H1 (cell line): ENCODE measurements around the gene REC8. TPM values are rescaled to one million over a fixed set of nuclear protein-coding genes. Genes with fewer than 3 reads are reported as not detected.

Experiments used
- CTCF ChIA-PET: fragments of 300-600 bp; sonication (Branson Sonifier 250); formaldehyde crosslinking; loops from one replicate; lab custom pipeline; 2021; ENCODE audit not compliant: partially characterized antibody; lab: Charles Lee
- POLR2A ChIA-PET: fragments of 300-600 bp; sonication (Branson Sonifier 250); formaldehyde crosslinking; loops from one replicate; lab custom pipeline; 2021; ENCODE audit warnings: inconsistent platforms; ENCODE audit not compliant: partially characterized antibody; lab: Charles Lee
- DNase-seq, 2 experiments: peaks; one replicate each; pipeline versions ENCODE4 v3.0.0 to v3.0.0-alpha.2; 2010 to 2022; ENCODE audit warnings: low spot score in 2 of 2, low read depth in 1 of 2, mixed read lengths in 1 of 2
- FAIRE-seq: peaks from 2 replicates; lab custom pipeline; 2011; peaks lifted over from hg19 to GRCh38; lab: Jason Lieb, UNC
- H2AFZ ChIP-seq: 2 replicates; pipeline ENCODE4 v1.8.1; 2012; ENCODE audit warnings: low read length, inconsistent platforms
- H2AK5ac ChIP-seq: 2 replicates; pipeline ENCODE4 v1.6.1; 2013; ENCODE audit warnings: low read depth, low read length
- H2BK120ac ChIP-seq: replicated peaks from 2 replicates; pipeline ENCODE3; 2013; ENCODE audit warnings: low read depth, low read length, inconsistent platforms
- H2BK12ac ChIP-seq: 2 replicates; pipeline ENCODE4 v1.6.1; 2013; ENCODE audit warnings: low read depth, low read length
- H2BK15ac ChIP-seq: 2 replicates; pipeline ENCODE4 v1.6.1; 2013; ENCODE audit warnings: low read length
- H2BK20ac ChIP-seq: 2 replicates; pipeline ENCODE4 v1.6.1; 2013; ENCODE audit warnings: low read length
- H2BK5ac ChIP-seq: 2 replicates; pipeline ENCODE4 v1.6.1; 2013; ENCODE audit warnings: low read depth, low read length
- H3K14ac ChIP-seq: 2 replicates; pipeline ENCODE4 v1.6.1; 2013; ENCODE audit warnings: inconsistent platforms; ENCODE audit not compliant: insufficient read length
- H3K18ac ChIP-seq: 2 replicates; pipeline ENCODE4 v1.6.1; 2013; ENCODE audit warnings: low read length; ENCODE audit errors: extremely low read depth
- H3K23ac ChIP-seq: 2 replicates; pipeline ENCODE4 v1.6.1; 2013; ENCODE audit warnings: inconsistent platforms; ENCODE audit not compliant: insufficient read length
- H3K23me2 ChIP-seq: 2 replicates; pipeline ENCODE4 v1.6.1; 2013; ENCODE audit warnings: low read depth, low read length
- H3K27ac ChIP-seq: 2 replicates; pipeline ENCODE4 v1.6.1; 2011; ENCODE audit warnings: low read depth, low read length, inconsistent platforms
- H3K27me3 ChIP-seq, 4 experiments: replicated peaks in 1 of 4; 1 replicate in 1 of 4; 2 replicates in 3 of 4; pipeline versions ENCODE4 v1.6.1 to v1.8.1; 2011 to 2013; ENCODE audit warnings: low read length in 3 of 4, mild to moderate bottlenecking in 3 of 4, inconsistent platforms in 2 of 4, mixed read lengths in 2 of 4, moderate library complexity in 1 of 4; ENCODE audit not compliant: control insufficient read depth in 3 of 4, insufficient read depth in 3 of 4; ENCODE audit errors: extremely low read depth in 1 of 4
- H3K36me3 ChIP-seq, 4 experiments: 2 replicates each; pipeline versions ENCODE4 v1.6.1 to v1.8.1; 2011 to 2013; ENCODE audit warnings: mild to moderate bottlenecking in 4 of 4, low read length in 3 of 4, moderate library complexity in 2 of 4, control low read depth in 1 of 4, inconsistent platforms in 1 of 4; ENCODE audit not compliant: insufficient read depth in 4 of 4, control insufficient read depth in 2 of 4
- H3K4ac ChIP-seq: replicated peaks from 2 replicates; pipeline ENCODE3; 2013; ENCODE audit warnings: low read length, low read depth, mixed read lengths, inconsistent platforms; ENCODE audit not compliant: insufficient read length
- H3K4me1 ChIP-seq, 4 experiments: replicated peaks in 1 of 4; 1 replicate in 1 of 4; 2 replicates in 3 of 4; pipeline versions ENCODE4 v1.6.1 to v1.8.1; 2011 to 2013; ENCODE audit warnings: low read length in 3 of 4, inconsistent platforms in 2 of 4, mixed read lengths in 1 of 4; ENCODE audit not compliant: insufficient read depth in 4 of 4, control insufficient read depth in 3 of 4
- H3K4me2 ChIP-seq, 2 experiments: 2 replicates each; pipeline versions ENCODE4 v1.6.1 to v1.8.1; 2011 to 2013; ENCODE audit warnings: low read depth in 2 of 2, low read length in 2 of 2, control low read depth in 1 of 2, inconsistent platforms in 1 of 2, mild to moderate bottlenecking in 1 of 2; ENCODE audit not compliant: insufficient read depth in 1 of 2
- H3K4me3 ChIP-seq, 4 experiments: fragments of 200-600, 300-600 bp in 1 of 4; sonication (generic), shearing (Covaris generic), sonication (Bioruptor Twin) in 1 of 4; 2 replicates each; pipeline versions ENCODE4 v1.5.1 to v1.8.1; 2011 to 2016; ENCODE audit warnings: low read length in 4 of 4, low read depth in 3 of 4, control low read depth in 2 of 4, inconsistent platforms in 2 of 4, mild to moderate bottlenecking in 2 of 4, mixed read lengths in 1 of 4, moderate library complexity in 1 of 4; ENCODE audit not compliant: insufficient read depth in 2 of 4; ENCODE audit errors: extremely low read depth in 1 of 4
- H3K56ac ChIP-seq: replicated peaks from 2 replicates; pipeline ENCODE3; 2013; ENCODE audit warnings: low read depth, mild to moderate bottlenecking, mixed read lengths, low read length, inconsistent platforms; ENCODE audit not compliant: insufficient read length
- H3K79me1 ChIP-seq: 2 replicates; pipeline ENCODE4 v1.6.1; 2013; ENCODE audit warnings: low read depth, low read length, control low read depth
- H3K79me2 ChIP-seq, 2 experiments: 2 replicates each; pipeline versions ENCODE4 v1.6.1 to v1.8.1; 2012 to 2013; ENCODE audit warnings: low read length in 2 of 2, mild to moderate bottlenecking in 2 of 2, inconsistent platforms in 1 of 2; ENCODE audit not compliant: insufficient read depth in 2 of 2, control insufficient read depth in 1 of 2
- H3K9ac ChIP-seq, 4 experiments: replicated peaks in 1 of 4; 1 replicate in 1 of 4; 2 replicates in 3 of 4; pipeline versions ENCODE4 v1.6.1 to v1.8.1; 2011 to 2013; ENCODE audit warnings: low read depth in 3 of 4, low read length in 3 of 4, control low read depth in 2 of 4, mild to moderate bottlenecking in 2 of 4, moderate library complexity in 2 of 4, inconsistent platforms in 1 of 4; ENCODE audit errors: extremely low read depth in 1 of 4
- H3K9me3 ChIP-seq, 2 experiments: 2 replicates each; pipeline versions ENCODE4 v1.6.1 to v1.8.1; 2012 to 2013; ENCODE audit warnings: mild to moderate bottlenecking in 2 of 2, moderate library complexity in 2 of 2, control low read depth in 1 of 2, inconsistent platforms in 1 of 2, low read depth in 1 of 2, low read length in 1 of 2, mixed read lengths in 1 of 2; ENCODE audit not compliant: insufficient read depth in 2 of 2
- H4K20me1 ChIP-seq, 2 experiments: replicated peaks in 1 of 2; 2 replicates each; pipeline versions ENCODE3 to v1.8.1; 2011 to 2013; ENCODE audit warnings: inconsistent platforms in 2 of 2, low read length in 2 of 2, mild to moderate bottlenecking in 1 of 2; ENCODE audit not compliant: insufficient read depth in 2 of 2, control insufficient read depth in 1 of 2
- H4K5ac ChIP-seq: 2 replicates; pipeline ENCODE4 v1.6.1; 2013; ENCODE audit warnings: low read length, low read depth, mixed read lengths, inconsistent platforms; ENCODE audit not compliant: insufficient read length
- H4K8ac ChIP-seq: 2 replicates; pipeline ENCODE4 v1.8.0; 2013; ENCODE audit warnings: mild to moderate bottlenecking, moderate library complexity, low read length, inconsistent platforms; ENCODE audit not compliant: insufficient read depth; ENCODE audit errors: extremely low read depth
- H4K91ac ChIP-seq: replicated peaks from 2 replicates; pipeline ENCODE3; 2013; ENCODE audit warnings: low read length, mixed read lengths, inconsistent platforms; ENCODE audit not compliant: insufficient read length
- ASH2L ChIP-seq: fragments of 200-600, 300-600 bp; sonication (generic); IDR thresholded peaks from one replicate; pipeline ENCODE4 v1.7.1; 2017; ENCODE audit warnings: low read length
- CEBPB ChIP-seq: IDR thresholded peaks from 2 replicates; pipeline ENCODE4 v1.6.1; 2012; ENCODE audit warnings: low read depth, low read length
- HDAC6 ChIP-seq: IDR thresholded peaks from one replicate; pipeline ENCODE4 v1.7.1; 2012; ENCODE audit warnings: low read depth, mild to moderate bottlenecking, inconsistent platforms, low read length, moderate library complexity
- JUND ChIP-seq: IDR thresholded peaks from 2 replicates; pipeline ENCODE4 v1.6.1; 2011; ENCODE audit warnings: mild to moderate bottlenecking, improper control_type of control experiment, low read length
- MAFK ChIP-seq: IDR thresholded peaks from 2 replicates; pipeline ENCODE4 v1.6.1; 2012; ENCODE audit warnings: low read depth, mild to moderate bottlenecking, improper control_type of control experiment, low read length
- NANOG ChIP-seq: IDR thresholded peaks from 2 replicates; pipeline ENCODE4 v1.6.1; 2011; ENCODE audit warnings: low read length, low read depth, mild to moderate bottlenecking, inconsistent platforms; ENCODE audit not compliant: insufficient read depth, poor library complexity, severe bottlenecking
- NRF1 ChIP-seq: IDR thresholded peaks from 2 replicates; pipeline ENCODE4 v1.6.1; 2011; ENCODE audit warnings: mild to moderate bottlenecking, low read depth, low read length, improper control_type of control experiment
- POLR2A ChIP-seq, 2 experiments: IDR thresholded peaks; 1 replicate in 1 of 2; 2 replicates in 1 of 2; pipeline ENCODE4 v1.6.1; 2011; ENCODE audit warnings: low read depth in 2 of 2, low read length in 2 of 2, mild to moderate bottlenecking in 2 of 2; ENCODE audit errors: control extremely low read depth in 1 of 2
- RAD21 ChIP-seq, 2 experiments: IDR thresholded peaks in 1 of 2; conservative IDR thresholded peaks in 1 of 2; 2 replicates each; pipeline ENCODE4 v1.6.1; 2011; ENCODE audit warnings: low read depth in 2 of 2, low read length in 2 of 2, improper control_type of control experiment in 1 of 2, inconsistent platforms in 1 of 2, mild to moderate bottlenecking in 1 of 2, moderate library complexity in 1 of 2
- RNF2 ChIP-seq: fragments of 200-900, 300-1000 bp; sonication (generic); IDR thresholded peaks from 2 replicates; pipeline ENCODE4 v1.7.1; 2016; ENCODE audit warnings: borderline replicate concordance, low read depth, mild to moderate bottlenecking, antibody characterized with exemption, low read length; ENCODE audit not compliant: poor library complexity, severe bottlenecking; ENCODE audit errors: missing control alignments
- SRF ChIP-seq: IDR thresholded peaks from 2 replicates; pipeline ENCODE4 v1.6.1; 2011; ENCODE audit warnings: mild to moderate bottlenecking, low read depth, low read length, moderate library complexity
- WGBS, 2 experiments: shearing (Covaris generic) in 1 of 2; methylation state at CpG; one replicate each; pipeline versions ENCODE4 v1.1.6 to v1.1.7; 2013 to 2015; ENCODE audit warnings: low lambda C conversion rate in 2 of 2, mixed read lengths in 2 of 2, inconsistent platforms in 1 of 2, low coverage in 1 of 2, missing lambda C conversion rate in 1 of 2; ENCODE audit not compliant: insufficient replicate concordance in 2 of 2, insufficient coverage in 1 of 2, insufficient read length in 1 of 2; ENCODE audit errors: extremely low coverage in 1 of 2, missing lambda C conversion rate in 1 of 2; 5-methylcytosine and 5-hydroxymethylcytosine counted together
- polyA plus RNA-seq, 7 experiments: library from polyadenylated mRNA; depleted of rRNA in 3 of 7; stranded (reverse) in 5 of 7; unstranded in 2 of 7; fragments of >200 nt in 5 of 7; fragments of 200-250 nt in 2 of 7; gene quantifications; 1 replicate in 5 of 7; 2 replicates in 1 of 7; 4 replicates in 1 of 7; pipeline versions ENCODE4 v1.2.1 to v1.2.3, GENCODE V29; 2011 to 2013; ENCODE audit warnings: missing spikeins in 2 of 7, mixed read lengths in 2 of 7
- total RNA-seq: library from RNA; stranded (reverse); fragmentation: NEBNext Ultra II Directional; extraction: Animal tissue kit (Norgen Biotek cat#: 25700); gene quantifications from 2 replicates; pipeline ENCODE4 v1.2.1, GENCODE V29; 2021

Gene REC8
- total and polyA plus RNA-seq, 2 of the 8 experiments (the other 6 are each of a cell fraction or from before 2014, with no cell fraction given) = 9.8 to 28.5 TPM

DNA sequence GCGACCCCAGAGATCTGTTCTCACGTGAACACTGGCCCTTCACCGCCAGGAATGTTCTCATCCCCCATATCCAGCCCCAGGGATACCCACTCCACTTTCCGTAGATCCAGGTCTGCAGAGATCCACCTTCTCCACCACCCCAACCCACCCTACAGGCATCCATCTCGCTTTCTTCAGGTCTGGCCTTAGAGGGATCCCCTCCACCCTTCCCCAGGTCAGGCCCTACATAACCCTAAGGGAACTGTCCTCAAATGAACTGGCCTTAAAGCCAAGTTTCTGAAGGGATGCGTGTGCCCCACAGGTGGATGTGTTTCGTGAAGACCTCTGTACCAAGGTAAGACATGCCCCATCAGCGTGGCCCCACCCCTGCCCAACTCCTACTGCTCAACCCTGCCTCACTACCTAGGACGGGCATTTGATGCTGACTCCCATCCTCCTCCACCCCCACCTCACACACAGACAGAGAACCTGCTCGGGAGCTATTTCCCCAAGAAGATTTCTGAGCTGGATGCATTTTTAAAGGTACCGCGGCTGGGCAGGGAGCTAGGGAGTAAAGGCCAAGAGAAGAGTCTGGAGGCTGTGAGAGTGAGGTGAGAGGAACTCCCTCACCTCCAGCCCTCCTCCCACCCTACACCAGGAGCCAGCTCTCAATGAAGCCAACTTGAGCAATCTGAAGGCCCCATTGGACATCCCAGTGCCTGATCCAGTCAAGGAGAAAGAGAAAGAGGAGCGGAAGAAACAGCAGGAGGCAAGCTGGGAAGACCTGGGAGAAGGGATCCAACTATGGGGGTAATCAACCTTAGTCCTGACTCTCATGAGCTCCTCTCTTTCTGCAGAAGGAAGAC is 35.0 kb upstream of the REC8 start:
- no peak overlapping the region for H3K23ac ChIP-seq
- no peak overlapping the region for H2AFZ ChIP-seq
- no peak overlapping the region for H3K18ac ChIP-seq
- peak overlapping the region; percentile 81 to 95 for H3K4me2 ChIP-seq
- ChIA-PET POLR2A (interaction anchor here (1.0 to 10.5 kb wide), 19 partner anchors 10 to 134 kb away, joined by 3 to 118 read pairs (median 7); partner anchors contain the start of genes CHMP4A, DCAF11, IPO4 and IRF9), CTCF (interaction anchor here (0.6 to 3.1 kb wide), 12 partner anchors 9 to 101 kb away, joined by 3 to 18 read pairs (median 4); partner anchors contain the start of genes DCAF11, IRF9, NRL and PSME2)
- no peaks in the 10 kb centered on the region for H3K9me3 ChIP-seq
- H3K23me2 ChIP-seq = peaks cover 8% of the 10 kb centered on the region; the same call in 1 of the 2 replicates
- 57% methylated on average over 13 of the region's 13 CpGs; no CpG with 5 or more reads in 1 of the 2 experiments for WGBS, 2 experiments
- no peak overlapping the region for H2BK20ac ChIP-seq
- H3K4ac ChIP-seq = no peak overlapping the region
- no peak overlapping the region for H2AK5ac ChIP-seq
- no peak overlapping the region; the same call in 1 of the 2 replicates for H2BK12ac ChIP-seq
- H4K20me1 ChIP-seq = peaks cover 0 to 1% of the 10 kb centered on the region in 2 experiments
- H3K9ac ChIP-seq = peak overlapping the region in 1 of 4 experiments; percentile 13; a peak in 3 of 7 replicates
- no peak overlapping the region for H3K27ac ChIP-seq
- H3K14ac ChIP-seq = no peak overlapping the region
- no peak overlapping the region for H2BK15ac ChIP-seq
- H2BK5ac ChIP-seq = no peak overlapping the region
- peaks cover 0 to 10% (median 7%) of the 10 kb centered on the region in 4 experiments; a peak in 5 of 7 replicates for H3K4me1 ChIP-seq
- no peak overlapping the region for H4K8ac ChIP-seq
- DNase-seq (no peak), FAIRE-seq (no peak)
- H4K91ac ChIP-seq = no peak overlapping the region
- no peak overlapping the region for H4K5ac ChIP-seq
- H3K4me3 ChIP-seq = peak overlapping the region; percentile 79 to 100 (median 84)
- H3K79me2 ChIP-seq = peaks cover 0 to 12% of the 10 kb centered on the region in 2 experiments; a peak in 2 of 4 replicates
- peaks cover 4% of the 10 kb centered on the region; the same call in 1 of the 2 replicates for H3K79me1 ChIP-seq
- no peak overlapping the region for H3K56ac ChIP-seq
- H3K36me3 ChIP-seq = peaks cover 8 to 25% (median 14%) of the 10 kb centered on the region in 4 experiments; a peak in 6 of 8 replicates
- H2BK120ac ChIP-seq = no peak overlapping the region
- H3K27me3 ChIP-seq = no peaks in the 10 kb centered on the region
- TF ChIP-seq CEBPB (no peak), NANOG (no peak), HDAC6 (no peak), NRF1 (no peak), POLR2A (IDR thresholded peaks at IDR 0.05; ENCODE audit: control extremely low read depth in 1 of 2, low read depth in 2 of 2, low read length in 2 of 2) (no peak), JUND (no peak), SRF (no peak), RNF2 (no peak), MAFK (no peak), RAD21 (IDR thresholded peaks at IDR 0.05 in 1 of 2, conservative IDR thresholded peaks at IDR 0.05 in 1 of 2; ENCODE audit: low read depth in 2 of 2, low read length in 2 of 2) (no peak), ASH2L (no peak)
